ENCODE measurements around the gene KCP.
A peak's percentile ranks its signal among the peaks of the same experiment; 100 is the strongest.

KCP gene

GRCh38 chr7:128910569-128910945 lies at the start of gene KCP:
Gene KCP, minus strand, starts transcription at chr7:128910709. Its CDS starts 33 bp downstream, at chr7:128910676.
- Mint-ChIP-seq H3K27ac (peak within 1 kb of the TSS; percentile 98), H3K9me3 (no peaks in the 10 kb centered on the region), H3K36me3 (ENCODE audit: low read depth) (peaks cover 10% of the 10 kb centered on the region), H3K4me3 (peak within 1 kb of the TSS; percentile 85), H3K27me3 (ENCODE audit: low read depth, poor library complexity) (peaks cover 21% of the 10 kb centered on the region), H3K4me1 (peaks cover 57% of the 10 kb centered on the region)
- no peak for TF ChIP-seq CTCF (IDR thresholded peaks at IDR 0.05)
- peak; percentile 77 for DNase-seq

- H3K9me3 Mint-ChIP-seq, result no peaks in the 10 kb centered on the region
- no peak for TF ChIP-seq CTCF (IDR thresholded peaks at IDR 0.05)
- DNase-seq, result no peak
- peaks cover 10% of the 10 kb centered on the region for H3K4me1 Mint-ChIP-seq
- H3K4me3 Mint-ChIP-seq, result no peak overlapping the region
- no peak overlapping the region for H3K27ac Mint-ChIP-seq
- peaks cover 84% of the 10 kb centered on the region for H3K36me3 Mint-ChIP-seq (ENCODE audit: low read depth)
- no peaks in the 10 kb centered on the region for H3K27me3 Mint-ChIP-seq (ENCODE audit: low read depth, poor library complexity)
These were observed 48.8 kb upstream of the KCP start for GRCh38 chr7:128959296-128959695.

- TF ChIP-seq CTCF (IDR thresholded peaks at IDR 0.05), result no peak
- Mint-ChIP-seq H3K4me3 (no peak overlapping the region), H3K27ac (no peak overlapping the region), H3K36me3 (ENCODE audit: low read depth) (peaks cover 73% of the 10 kb centered on the region), H3K4me1 (peaks cover 12% of the 10 kb centered on the region), H3K27me3 (ENCODE audit: low read depth, poor library complexity) (no peaks in the 10 kb centered on the region), H3K9me3 (no peaks in the 10 kb centered on the region)
- no peak for DNase-seq
These were observed 45.5 kb upstream of the KCP start for GRCh38 chr7:128955981-128956380.

GRCh38 chr7:128954830-128955802 lies 44.6 kb upstream of the KCP start:
- H3K4me3 Mint-ChIP-seq, result no peak overlapping the region
- H3K36me3 Mint-ChIP-seq (ENCODE audit: low read depth), result peaks cover 72% of the 10 kb centered on the region
- DNase-seq, result no peak
- TF ChIP-seq CTCF (IDR thresholded peaks at IDR 0.05), result no peak
- no peaks in the 10 kb centered on the region for H3K27me3 Mint-ChIP-seq (ENCODE audit: low read depth, poor library complexity)
- peak overlapping the region; percentile 82 for H3K27ac Mint-ChIP-seq
- H3K9me3 Mint-ChIP-seq, result no peaks in the 10 kb centered on the region
- H3K4me1 Mint-ChIP-seq, result peaks cover 12% of the 10 kb centered on the region

GRCh38 chr7:128954150-128954549 lies 43.6 kb upstream of the KCP start:
- H3K27ac Mint-ChIP-seq, result peak overlapping the region; percentile 67
- TF ChIP-seq CTCF (IDR thresholded peaks at IDR 0.05), result no peak

More at GRCh38 chr7:128954150-128954549, 43.6 kb upstream of the KCP start:
- H3K27me3 Mint-ChIP-seq (ENCODE audit: low read depth, poor library complexity), result no peaks in the 10 kb centered on the region
- no peak overlapping the region for H3K4me3 Mint-ChIP-seq
- DNase-seq, result no peak
- H3K4me1 Mint-ChIP-seq, result peaks cover 12% of the 10 kb centered on the region
- H3K36me3 Mint-ChIP-seq (ENCODE audit: low read depth), result peaks cover 62% of the 10 kb centered on the region
- H3K9me3 Mint-ChIP-seq, result no peaks in the 10 kb centered on the region
